MM.1S (cell line): Measurements from ENCODE around the gene GAB2.

Source experiments
- CTCF ChIP-seq: fragments of 300-600 bp; sonication (generic); IDR thresholded peaks from 2 replicates; pipeline ENCODE4 v1.5.1; 2016; ENCODE audit warnings: antibody characterized with exemption, low read length, mixed read lengths
- EZH2 ChIP-seq: fragments of 300-600 bp; sonication (generic); optimal IDR thresholded peaks from 2 replicates; pipeline ENCODE3; 2017; ENCODE audit warnings: low read depth, mild to moderate bottlenecking, antibody characterized with exemption, low read length, mixed read lengths
- EZH2phosphoT487 ChIP-seq: fragments of 300-600 bp; sonication (generic); IDR thresholded peaks from 2 replicates; pipeline ENCODE4 v1.6.1; 2018; ENCODE audit warnings: antibody characterized with exemption, low read length

GRCh38 chr11:78441956-78442355 lies 24.3 kb upstream of the GAB2 start:
- TF ChIP-seq CTCF (no peak), EZH2 (no peak), EZH2phosphoT487 (no peak)
